Measurements from ENCODE around the gene COL9A3.

COL9A3 gene

GRCh38 chr20:62779417-62779685 lies 37.5 kb upstream of the COL9A3 start:
- no peak for DNase-seq

GRCh38 chr20:62780204-62780603 lies 36.6 kb upstream of the COL9A3 start:
- DNase-seq: no peak

GRCh38 chr20:62780696-62781095 lies 36.2 kb upstream of the COL9A3 start:
- no peak for DNase-seq

GRCh38 chr20:62782149-62782892 lies 34.5 kb upstream of the COL9A3 start:
- DNase-seq: no peak

- no peak for DNase-seq
Measured at GRCh38 chr20:62782893-62783278, 34.0 kb upstream of the COL9A3 start.

- DNase-seq: no peak
Measured at GRCh38 chr20:62784497-62784896, 32.4 kb upstream of the COL9A3 start.

GRCh38 chr20:62785393-62785792 lies 31.5 kb upstream of the COL9A3 start:
- DNase-seq: no peak

GRCh38 chr20:62786157-62786556 lies 30.7 kb upstream of the COL9A3 start:
- DNase-seq: no peak

GRCh38 chr20:62787321-62787720 lies 29.5 kb upstream of the COL9A3 start:
- no peak for DNase-seq

- DNase-seq: no peak
Measured at GRCh38 chr20:62787866-62788265, 29.0 kb upstream of the COL9A3 start.

- no peak for DNase-seq
Measured at GRCh38 chr20:62788607-62789006, 28.2 kb upstream of the COL9A3 start.

- no peak for DNase-seq
Measured at GRCh38 chr20:62790075-62790474, 26.8 kb upstream of the COL9A3 start.

GRCh38 chr20:62791301-62792181 lies 25.3 kb upstream of the COL9A3 start:
- peak; percentile 89 for DNase-seq

- DNase-seq: no peak
Measured at GRCh38 chr20:62792182-62792939, 24.5 kb upstream of the COL9A3 start.

- no peak for DNase-seq
Measured at GRCh38 chr20:62792940-62793756, 23.7 kb upstream of the COL9A3 start.

GRCh38 chr20:62793757-62794006 lies 23.2 kb upstream of the COL9A3 start:
- no peak for DNase-seq

GRCh38 chr20:62794007-62794724 lies 22.7 kb upstream of the COL9A3 start:
- peak; percentile 97 for DNase-seq

- peak; percentile 89 for DNase-seq
Measured at GRCh38 chr20:62795023-62795761, 21.7 kb upstream of the COL9A3 start.

- no peak for DNase-seq
Measured at GRCh38 chr20:62796699-62797491, 20.0 kb upstream of the COL9A3 start.

- DNase-seq: no peak
Measured at GRCh38 chr20:62797671-62798532, 18.9 kb upstream of the COL9A3 start.
